Measurements from ENCODE around the gene CD200R1. TPM values are rescaled to one million over a fixed set of nuclear protein-coding genes. Genes with fewer than 3 reads are reported as not detected.
"Not testable (repeated sequence)": the region's sequence is repeated elsewhere in the genome, so short reads cannot be mapped to it uniquely, and the experiment has no call there.

Gene CD200R1
- total and polyA plus RNA-seq, 2 experiments from 2014 or later: 0.18 to 0.28 TPM

GRCh38 chr3:112925560-112925959 is 49.3 kb downstream of the CD200R1 start (continued):
- TF ChIP-seq EZH2phosphoT487 (IDR thresholded peaks at IDR 0.05; ENCODE audit: unreplicated experiment): no peak
- no peak for TF ChIP-seq JUNB (IDR thresholded peaks at IDR 0.05; ENCODE audit: unreplicated experiment)
- TF ChIP-seq ZNF114 (CRISPR knock-in tag; IDR thresholded peaks at IDR 0.05): no peak
- no peak for TF ChIP-seq CTCF (conservative IDR thresholded peaks at IDR 0.05; ENCODE audit: low read depth in 2 of 2)
- TF ChIP-seq CREB1 (CRISPR knock-in tag; IDR thresholded peaks at IDR 0.05; ENCODE audit: low read depth): no peak
- TF ChIP-seq EZH2 (IDR thresholded peaks at IDR 0.05; ENCODE audit: low read depth, unreplicated experiment): no peak
- no peak for TF ChIP-seq ETS1 (IDR thresholded peaks at IDR 0.05)

GRCh38 chr3:112919541-112919940 is 55.4 kb downstream of the CD200R1 start:
- not testable (repeated sequence) for H2AFZ ChIP-seq; H3K9me2 ChIP-seq (ENCODE audit: insufficient read depth); H3K4me3 ChIP-seq; H3K36me3 ChIP-seq (ENCODE audit: insufficient read depth); H3K4me3 Mint-ChIP-seq; H3K4me1 ChIP-seq (ENCODE audit: insufficient read depth); H3K4me2 ChIP-seq; DNase-seq (ENCODE audit: low spot score); H3K79me2 ChIP-seq (replicated peaks; ENCODE audit: insufficient read depth); H4K20me1 ChIP-seq (replicated peaks; ENCODE audit: insufficient read depth); ATAC-seq; H3F3A ChIP-seq (replicated peaks; ENCODE audit: low read depth); H3K27me3 ChIP-seq (ENCODE audit: insufficient read depth); H3K4me1 Mint-ChIP-seq; H3K27ac Mint-ChIP-seq; H3K27ac ChIP-seq (ENCODE audit: low read depth); H3K36me3 Mint-ChIP-seq (ENCODE audit: low read depth); H3K27me3 Mint-ChIP-seq (ENCODE audit: insufficient read depth, low read depth, poor library complexity)
- peaks cover 20% of the 10 kb centered on the region for H3K9me3 Mint-ChIP-seq

DNA sequence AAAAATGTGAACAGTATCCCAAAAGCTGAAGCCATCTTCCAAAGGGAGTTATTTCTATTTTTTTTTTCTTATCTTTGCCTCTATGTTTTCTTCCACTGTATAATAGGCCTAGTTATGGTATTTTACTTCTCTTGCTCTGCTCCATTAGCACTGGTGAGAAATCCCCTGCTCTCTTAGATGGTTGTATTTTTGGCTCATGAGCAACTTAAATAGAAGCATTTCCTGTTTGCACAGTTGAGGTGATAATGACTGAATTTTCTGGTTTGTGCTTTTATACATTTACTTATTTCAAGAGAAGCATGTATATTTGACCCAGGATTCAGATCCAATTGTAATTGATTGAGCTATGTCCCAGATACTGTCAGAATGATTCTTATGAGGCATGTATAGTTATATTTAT is 66.7 kb downstream of the CD200R1 start:
- Histone ChIP-seq H4K20me1 (replicated peaks; ENCODE audit: insufficient read depth) (0 out of 2 replicates have a peak, but pooled peaks cover 3% of the 10 kb centered on the region), H3K9me2 (ENCODE audit: insufficient read depth) (no peaks in the 10 kb centered on the region), H3K4me1 (ENCODE audit: insufficient read depth) (no peaks in the 10 kb centered on the region), H3K79me2 (replicated peaks; ENCODE audit: insufficient read depth) (no peaks in the 10 kb centered on the region), H3K4me3 (no peak overlapping the region), H3K4me2 (no peak overlapping the region), H3K27me3 (ENCODE audit: insufficient read depth) (no peaks in the 10 kb centered on the region), H3K36me3 (ENCODE audit: insufficient read depth) (no peaks in the 10 kb centered on the region; the same call in 1 of the 2 replicates), H3K27ac (ENCODE audit: low read depth) (no peak overlapping the region), H2AFZ (no peak overlapping the region), H3F3A (replicated peaks; ENCODE audit: low read depth) (no peaks in the 10 kb centered on the region)
- ATAC-seq (no peak), DNase-seq (ENCODE audit: low spot score) (no peak)
- Mint-ChIP-seq H3K27me3 (ENCODE audit: insufficient read depth, low read depth, poor library complexity) (peaks cover 3% of the 10 kb centered on the region), H3K4me1 (no peaks in the 10 kb centered on the region), H3K9me3 (peaks cover 16% of the 10 kb centered on the region), H3K4me3 (no peak overlapping the region), H3K27ac (no peak overlapping the region), H3K36me3 (ENCODE audit: low read depth) (peaks cover 8% of the 10 kb centered on the region; the same call in 1 of the 3 replicates)
- TF ChIP-seq, protein P1, sequence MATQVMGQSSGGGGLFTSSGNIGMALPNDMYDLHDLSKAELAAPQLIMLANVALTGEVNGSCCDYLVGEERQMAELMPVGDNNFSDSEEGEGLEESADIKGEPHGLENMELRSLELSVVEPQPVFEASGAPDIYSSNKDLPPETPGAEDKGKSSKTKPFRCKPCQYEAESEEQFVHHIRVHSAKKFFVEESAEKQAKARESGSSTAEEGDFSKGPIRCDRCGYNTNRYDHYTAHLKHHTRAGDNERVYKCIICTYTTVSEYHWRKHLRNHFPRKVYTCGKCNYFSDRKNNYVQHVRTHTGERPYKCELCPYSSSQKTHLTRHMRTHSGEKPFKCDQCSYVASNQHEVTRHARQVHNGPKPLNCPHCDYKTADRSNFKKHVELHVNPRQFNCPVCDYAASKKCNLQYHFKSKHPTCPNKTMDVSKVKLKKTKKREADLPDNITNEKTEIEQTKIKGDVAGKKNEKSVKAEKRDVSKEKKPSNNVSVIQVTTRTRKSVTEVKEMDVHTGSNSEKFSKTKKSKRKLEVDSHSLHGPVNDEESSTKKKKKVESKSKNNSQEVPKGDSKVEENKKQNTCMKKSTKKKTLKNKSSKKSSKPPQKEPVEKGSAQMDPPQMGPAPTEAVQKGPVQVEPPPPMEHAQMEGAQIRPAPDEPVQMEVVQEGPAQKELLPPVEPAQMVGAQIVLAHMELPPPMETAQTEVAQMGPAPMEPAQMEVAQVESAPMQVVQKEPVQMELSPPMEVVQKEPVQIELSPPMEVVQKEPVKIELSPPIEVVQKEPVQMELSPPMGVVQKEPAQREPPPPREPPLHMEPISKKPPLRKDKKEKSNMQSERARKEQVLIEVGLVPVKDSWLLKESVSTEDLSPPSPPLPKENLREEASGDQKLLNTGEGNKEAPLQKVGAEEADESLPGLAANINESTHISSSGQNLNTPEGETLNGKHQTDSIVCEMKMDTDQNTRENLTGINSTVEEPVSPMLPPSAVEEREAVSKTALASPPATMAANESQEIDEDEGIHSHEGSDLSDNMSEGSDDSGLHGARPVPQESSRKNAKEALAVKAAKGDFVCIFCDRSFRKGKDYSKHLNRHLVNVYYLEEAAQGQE (IDR thresholded peaks at IDR 0.05; ENCODE audit: unreplicated experiment): no peak
- no peak for TF ChIP-seq JUNB (IDR thresholded peaks at IDR 0.05; ENCODE audit: unreplicated experiment)
- TF ChIP-seq ZNF331 (CRISPR knock-in tag; IDR thresholded peaks at IDR 0.05; ENCODE audit: low read depth): no peak
- no peak for TF ChIP-seq CTCF (conservative IDR thresholded peaks at IDR 0.05; ENCODE audit: low read depth in 2 of 2)

Data from GM23338 (cell line).